Skeletal muscle tissue (tissue), 4 donors: Measurements from ENCODE around the gene TSC2. TPM values are rescaled to one million over a fixed set of nuclear protein-coding genes. Genes with fewer than 3 reads are reported as not detected.

Experiments
- H3K27ac ChIP-seq: one replicate; pipeline ENCODE4 v1.7.0; 2013; ENCODE audit warnings: mild to moderate bottlenecking, low read depth, low read length, inconsistent platforms
- H3K27me3 ChIP-seq, 3 donors: one replicate each; pipeline ENCODE4 v1.7.0; 2013; ENCODE audit warnings: low read length in 3 of 3; ENCODE audit not compliant: control insufficient read depth in 3 of 3, insufficient read depth in 3 of 3
- H3K36me3 ChIP-seq, 3 donors: one replicate each; pipeline ENCODE4 v1.7.0; 2013; ENCODE audit warnings: low read length in 3 of 3; ENCODE audit not compliant: control insufficient read depth in 3 of 3, insufficient read depth in 3 of 3
- H3K4me1 ChIP-seq, 3 donors: one replicate each; pipeline ENCODE4 v1.7.0; 2013; ENCODE audit warnings: low read length in 3 of 3, mild to moderate bottlenecking in 3 of 3; ENCODE audit not compliant: control insufficient read depth in 3 of 3, insufficient read depth in 3 of 3
- H3K4me3 ChIP-seq, 3 donors: one replicate each; pipeline ENCODE4 v1.7.0; 2013; ENCODE audit warnings: low read length in 3 of 3
- H3K9ac ChIP-seq, 3 donors: one replicate each; pipeline ENCODE4 v1.7.0; 2013; ENCODE audit warnings: low read length in 3 of 3, mild to moderate bottlenecking in 3 of 3, moderate library complexity in 2 of 3, low read depth in 1 of 3
- H3K9me3 ChIP-seq, 3 donors: one replicate each; pipeline ENCODE4 v1.7.0; 2013; ENCODE audit warnings: low read length in 3 of 3; ENCODE audit not compliant: control insufficient read depth in 3 of 3
- total RNA-seq: library from RNA; depleted of rRNA; stranded (reverse); fragments of >200 nt; gene quantifications from one replicate; pipeline ENCODE4 v1.2.3, GENCODE V29; 2014
- donor health status: Osteomylitis.

Gene TSC2
- total RNA-seq, 1 donor from 2014 or later: 49.6 TPM

- Histone ChIP-seq H3K27ac (peak overlapping the region; percentile 52), H3K9me3 (no peaks in the 10 kb centered on the region), H3K4me3 (peak overlapping the region; percentile 56 to 72 (median 63)), H3K4me1 (peaks cover 31 to 48% (median 44%) of the 10 kb centered on the region in 3 donors), H3K36me3 (no peaks in the 10 kb centered on the region), H3K9ac (peak overlapping the region; percentile 15 to 69 (median 43)), H3K27me3 (peaks cover 20 to 28% (median 26%) of the 10 kb centered on the region in 3 donors)
Measured at GRCh38 chr16:2023092-2024031, 24.4 kb upstream of the TSC2 start.

- peaks cover 18 to 25% (median 23%) of the 10 kb centered on the region in 3 donors for H3K27me3 ChIP-seq
- H3K9ac ChIP-seq: peak overlapping the region in 1 of 3 donors; percentile 64
- peaks cover 33 to 54% (median 46%) of the 10 kb centered on the region in 3 donors for H3K4me1 ChIP-seq
- H3K27ac ChIP-seq: peak overlapping the region; percentile 52
- H3K36me3 ChIP-seq: no peaks in the 10 kb centered on the region
- H3K9me3 ChIP-seq: no peaks in the 10 kb centered on the region
- peak overlapping the region in 1 of 3 donors; percentile 72 for H3K4me3 ChIP-seq
Measured at GRCh38 chr16:2024032-2024420, 23.8 kb upstream of the TSC2 start.

- H3K9me3 ChIP-seq: no peaks in the 10 kb centered on the region
- no peaks in the 10 kb centered on the region for H3K36me3 ChIP-seq
- peaks cover 26 to 44% (median 42%) of the 10 kb centered on the region in 3 donors for H3K4me1 ChIP-seq
- peaks cover 5 to 15% (median 10%) of the 10 kb centered on the region in 3 donors for H3K27me3 ChIP-seq
- peak overlapping the region in 2 of 3 donors; percentile 4 to 25 for H3K9ac ChIP-seq
- no peak overlapping the region for H3K27ac ChIP-seq
- H3K4me3 ChIP-seq: no peak overlapping the region
Measured at GRCh38 chr16:2025251-2025650, 22.5 kb upstream of the TSC2 start.

- H3K4me1 ChIP-seq: peaks cover 26 to 44% (median 42%) of the 10 kb centered on the region in 3 donors
- no peaks in the 10 kb centered on the region for H3K36me3 ChIP-seq
- H3K9ac ChIP-seq: peak overlapping the region in 2 of 3 donors; percentile 10 to 76
- H3K4me3 ChIP-seq: peak overlapping the region; percentile 33 to 67 (median 48)
- H3K27me3 ChIP-seq: peaks cover 3 to 11% (median 4%) of the 10 kb centered on the region in 3 donors
- H3K27ac ChIP-seq: no peak overlapping the region
- no peaks in the 10 kb centered on the region for H3K9me3 ChIP-seq
Measured at GRCh38 chr16:2025878-2026460, 21.8 kb upstream of the TSC2 start.

GRCh38 chr16:2026461-2027023 lies 21.2 kb upstream of the TSC2 start, which contains the start of gene NHERF2:
TSS of gene NHERF2 (plus strand) at chr16:2026902. CDS start at chr16:2027006, 104 bp downstream.
- Histone ChIP-seq H3K27ac (no peak within 1 kb of the TSS), H3K9me3 (no peaks in the 10 kb centered on the region), H3K36me3 (no peaks in the 10 kb centered on the region), H3K9ac (peak within 1 kb of the TSS; percentile 2 to 78 (median 32)), H3K4me3 (peak within 1 kb of the TSS; percentile 70 to 85 (median 78)), H3K4me1 (peaks cover 26 to 44% (median 44%) of the 10 kb centered on the region in 3 donors), H3K27me3 (peaks cover 3 to 9% (median 3%) of the 10 kb centered on the region in 3 donors)

GRCh38 chr16:2027024-2028010 lies 20.5 kb upstream of the TSC2 start:
- Histone ChIP-seq H3K9ac (peak overlapping the region; percentile 32 to 78 (median 54)), H3K4me3 (peak overlapping the region; percentile 70 to 85 (median 78)), H3K9me3 (no peaks in the 10 kb centered on the region), H3K36me3 (peaks cover 0 to 2% (median 0%) of the 10 kb centered on the region in 3 donors), H3K4me1 (peaks cover 30 to 47% (median 46%) of the 10 kb centered on the region in 3 donors), H3K27me3 (peaks cover 0 to 6% (median 0%) of the 10 kb centered on the region in 3 donors), H3K27ac (no peak overlapping the region)

- Histone ChIP-seq H3K9me3 (no peaks in the 10 kb centered on the region), H3K4me3 (peak overlapping the region; percentile 70 to 85 (median 78)), H3K36me3 (peaks cover 0 to 3% (median 0%) of the 10 kb centered on the region in 3 donors), H3K27ac (no peak overlapping the region), H3K9ac (peak overlapping the region in 2 of 3 donors; percentile 54 to 78), H3K27me3 (peaks cover 0 to 6% (median 0%) of the 10 kb centered on the region in 3 donors), H3K4me1 (peaks cover 29 to 47% (median 40%) of the 10 kb centered on the region in 3 donors)
Measured at GRCh38 chr16:2028146-2028545, 19.6 kb upstream of the TSC2 start.

- peak overlapping the region; percentile 70 to 85 (median 78) for H3K4me3 ChIP-seq
- peaks cover 0 to 6% (median 0%) of the 10 kb centered on the region in 3 donors for H3K27me3 ChIP-seq
- H3K9ac ChIP-seq: peak overlapping the region in 1 of 3 donors; percentile 78
- peaks cover 30 to 43% (median 41%) of the 10 kb centered on the region in 3 donors for H3K4me1 ChIP-seq
- H3K36me3 ChIP-seq: peaks cover 0 to 3% (median 0%) of the 10 kb centered on the region in 3 donors
- H3K9me3 ChIP-seq: no peaks in the 10 kb centered on the region
- H3K27ac ChIP-seq: no peak overlapping the region
Measured at GRCh38 chr16:2028620-2029220, 19.1 kb upstream of the TSC2 start.
